CD4-positive, alpha-beta T cell treated with Interleukin-4 for 1 hour (primary cell): Measurements from ENCODE around the gene GALT.
"Not testable (repeated sequence)": the region's sequence is repeated elsewhere in the genome, so short reads cannot be mapped to it uniquely, and the experiment has no call there.

Experiments
- DNase-seq, 2 donors: peaks; one replicate each; pipeline ENCODE4 v3.0.0-alpha.2; 2020 to 2022

Gene GALT

GRCh38 chr9:34627716-34628655 lies 18.5 kb upstream of the GALT start:
- no peak for DNase-seq

- no peak for DNase-seq
Measured at GRCh38 chr9:34628656-34629490, 17.6 kb upstream of the GALT start, which contains the start of gene ARID3C. ARID3C (minus strand) TSS chr9:34629066; CDS start chr9:34628014, 1,052 bp downstream.

- DNase-seq: no peak
Measured at GRCh38 chr9:34629491-34629808, 17.0 kb upstream of the GALT start.

- no peak for DNase-seq
Measured at GRCh38 chr9:34630402-34631154, 15.9 kb upstream of the GALT start.

GRCh38 chr9:34633166-34633565 lies 13.3 kb upstream of the GALT start:
- DNase-seq: no peak

- DNase-seq: peak; percentile 80 to 84
Measured at GRCh38 chr9:34633851-34634550, 12.5 kb upstream of the GALT start.

GRCh38 chr9:34634551-34635248 lies 11.8 kb upstream of the GALT start:
- DNase-seq: no peak

GRCh38 chr9:34635556-34635955 lies 10.9 kb upstream of the GALT start:
- DNase-seq: no peak

GRCh38 chr9:34636791-34637355 lies 9.6 kb upstream of the GALT start:
- no peak for DNase-seq

GRCh38 chr9:34637356-34638137 lies 8.9 kb upstream of the GALT start, which contains the start of gene SIGMAR1:
SIGMAR1 (minus strand) TSS chr9:34637787; CDS start chr9:34637697, 90 bp downstream.
- peak; percentile 90 to 96 for DNase-seq

GRCh38 chr9:34638138-34638445 lies 8.4 kb upstream of the GALT start:
- DNase-seq: no peak

GRCh38 chr9:34639322-34639721 lies 7.2 kb upstream of the GALT start:
- DNase-seq: not testable (repeated sequence)

- DNase-seq: no peak
Measured at GRCh38 chr9:34642679-34643078, 3.8 kb upstream of the GALT start.

GRCh38 chr9:34644766-34645314 lies 1.6 kb upstream of the GALT start:
- no peak for DNase-seq

- DNase-seq: no peak
Measured at GRCh38 chr9:34647084-34647403, 569 bp downstream of the GALT start.

GRCh38 chr9:34647651-34648050 lies 1.2 kb downstream of the GALT start:
- DNase-seq: no peak

GRCh38 chr9:34648673-34649072 lies 2.2 kb downstream of the GALT start:
- DNase-seq: no peak

GRCh38 chr9:34650816-34651215 lies 4.3 kb downstream of the GALT start:
- DNase-seq: no peak

GRCh38 chr9:34651321-34651720 lies 4.8 kb downstream of the GALT start:
- DNase-seq: no peak

GRCh38 chr9:34651876-34652601 lies 5.6 kb downstream of the GALT start, which contains the start of gene IL11RA:
IL11RA (plus strand) TSS chr9:34652185; CDS start chr9:34655218, 3,033 bp downstream.
- peak in 1 of 2 donors; percentile 28 for DNase-seq
